HepG2 (cell line): ENCODE results near the gene ZBTB46. TPM values are rescaled to one million over a fixed set of nuclear protein-coding genes. Genes with fewer than 3 reads are reported as not detected.

Experiments
- DDIT3 ChIP-seq: sonication (generic); formaldehyde crosslinking; IDR thresholded peaks from 2 replicates; pipeline ENCODE4 v1.4.0; 2020; ENCODE audit warnings: mild to moderate bottlenecking, missing genetic modification reagents
- E2F2 ChIP-seq: sonication (generic); formaldehyde crosslinking; IDR thresholded peaks from 2 replicates; pipeline ENCODE4 v1.4.0; 2020; ENCODE audit warnings: missing genetic modification reagents, borderline replicate concordance
- GPN1 ChIP-seq: sonication (generic); formaldehyde crosslinking; IDR thresholded peaks from 2 replicates; pipeline ENCODE4 v1.5.1; 2020; ENCODE audit warnings: missing genetic modification reagents, borderline replicate concordance
- HNF4A ChIP-seq: sonication (generic); formaldehyde crosslinking; IDR thresholded peaks from 2 replicates; pipeline ENCODE4 v1.4.0; 2020; ENCODE audit warnings: missing genetic modification reagents
- KDM5A ChIP-seq: fragments of 200-600 bp; sonication (generic); IDR thresholded peaks from 2 replicates; pipeline ENCODE4 v1.7.0; 2018; ENCODE audit warnings: antibody characterized with exemption, mild to moderate bottlenecking, low read length, borderline replicate concordance
- KLF15 ChIP-seq: sonication (generic); formaldehyde crosslinking; IDR thresholded peaks from 2 replicates; pipeline ENCODE4 v1.8.1; 2023; ENCODE audit warnings: borderline replicate concordance, mild to moderate bottlenecking, inconsistent platforms, missing genetic modification reagents, mixed read lengths
- MAZ ChIP-seq, 2 experiments: sonication (generic) in 1 of 2; formaldehyde crosslinking in 1 of 2; IDR thresholded peaks; 2 replicates each; pipeline versions ENCODE4 v1.5.0 to v1.6.1; 2012 to 2020; ENCODE audit warnings: low read depth in 2 of 2, mild to moderate bottlenecking in 2 of 2, borderline replicate concordance in 1 of 2, improper control_type of control experiment in 1 of 2, low read length in 1 of 2, missing genetic modification reagents in 1 of 2, moderate library complexity in 1 of 2
- NR3C1 ChIP-seq: sonication (generic); formaldehyde crosslinking; IDR thresholded peaks from 2 replicates; pipeline ENCODE4 v1.4.0; 2020; ENCODE audit warnings: missing genetic modification reagents
- RARG ChIP-seq: sonication (generic); formaldehyde crosslinking; IDR thresholded peaks from 2 replicates; pipeline ENCODE4 v1.4.0; 2020; ENCODE audit warnings: low read depth, mild to moderate bottlenecking, missing genetic modification reagents
- REXO4 ChIP-seq: sonication (generic); formaldehyde crosslinking; IDR thresholded peaks from 2 replicates; pipeline ENCODE4 v1.8.0; 2022; ENCODE audit warnings: missing genetic modification reagents, mild to moderate bottlenecking, borderline replicate concordance
- RFX1 ChIP-seq: fragments of 450-650 bp; IDR thresholded peaks from 2 replicates; pipeline ENCODE4 v1.6.1; 2017
- RXRA ChIP-seq: sonication (generic); formaldehyde crosslinking; IDR thresholded peaks from 2 replicates; pipeline ENCODE4 v1.5.1; 2020; ENCODE audit warnings: missing genetic modification reagents
- SALL2 ChIP-seq: sonication (generic); formaldehyde crosslinking; IDR thresholded peaks from 2 replicates; pipeline ENCODE4 v1.8.1; 2023; ENCODE audit warnings: mild to moderate bottlenecking, missing genetic modification reagents, inconsistent platforms
- SAP130 ChIP-seq: IDR thresholded peaks from 2 replicates; pipeline ENCODE4 v1.6.1; 2016; ENCODE audit warnings: low read depth
- TFDP2 ChIP-seq: sonication (generic); formaldehyde crosslinking; IDR thresholded peaks from 2 replicates; pipeline ENCODE4 v1.4.0; 2020; ENCODE audit warnings: missing genetic modification reagents
- THRA ChIP-seq: sonication (generic); formaldehyde crosslinking; IDR thresholded peaks from 2 replicates; pipeline ENCODE4 v1.4.0; 2020; ENCODE audit warnings: missing genetic modification reagents, borderline replicate concordance
- ZBTB7B ChIP-seq: sonication (generic); formaldehyde crosslinking; IDR thresholded peaks from 2 replicates; pipeline ENCODE4 v1.4.0; 2020; ENCODE audit warnings: missing genetic modification reagents
- ZNF124 ChIP-seq: sonication (generic); formaldehyde crosslinking; IDR thresholded peaks from 2 replicates; pipeline ENCODE4 v1.4.0; 2020; ENCODE audit warnings: missing genetic modification reagents
- ZNF234 ChIP-seq: sonication (generic); formaldehyde crosslinking; conservative IDR thresholded peaks from 2 replicates; pipeline ENCODE4 v1.5.1; 2020; ENCODE audit warnings: mild to moderate bottlenecking, missing genetic modification reagents
- ZNF282 ChIP-seq: fragments of 450-650 bp; IDR thresholded peaks from 2 replicates; pipeline ENCODE4 v1.6.1; 2018; ENCODE audit not compliant: partially characterized antibody
- ZNF749 ChIP-seq: sonication (generic); formaldehyde crosslinking; IDR thresholded peaks from 2 replicates; pipeline ENCODE4 v1.8.0; 2022; ENCODE audit warnings: mild to moderate bottlenecking, missing genetic modification reagents, moderate library complexity, borderline replicate concordance
- ZNF850 ChIP-seq: sonication (generic); formaldehyde crosslinking; conservative IDR thresholded peaks from 2 replicates; pipeline ENCODE4 v1.9.0; 2021; ENCODE audit warnings: mild to moderate bottlenecking, missing genetic modification reagents
- ZNF891 ChIP-seq: sonication (generic); formaldehyde crosslinking; IDR thresholded peaks from 2 replicates; pipeline ENCODE4 v1.5.0; 2020; ENCODE audit warnings: mild to moderate bottlenecking, missing genetic modification reagents
- ZXDC ChIP-seq: sonication (generic); formaldehyde crosslinking; IDR thresholded peaks from 2 replicates; pipeline ENCODE4 v1.5.0; 2020; ENCODE audit warnings: mild to moderate bottlenecking, missing genetic modification reagents
- polyA plus RNA-seq, 8 experiments: library from polyadenylated mRNA; depleted of rRNA in 3 of 8; stranded (reverse) in 7 of 8; unstranded in 1 of 8; fragments of >200 nt; fragmentation: Illumina TruSeq in 4 of 8; extraction: Trizol in 4 of 8; gene quantifications; 2 replicates each; pipeline versions ENCODE4 v1.2.1 to v1.2.3, GENCODE V29; 2011 to 2016; ENCODE audit warnings: low read depth in 4 of 8, missing spikeins in 1 of 8, mixed read lengths in 1 of 8; ENCODE audit not compliant: insufficient read depth in 1 of 8
- total RNA-seq, 5 experiments: library from RNA; depleted of rRNA; stranded (reverse); fragments of >200 nt; fragmentation: Illumina TruSeq; extraction: Trizol; gene quantifications; 2 replicates each; pipeline ENCODE4 v1.2.3, GENCODE V29; 2016; ENCODE audit warnings: low read depth in 1 of 5

Gene ZBTB46
- total and polyA plus RNA-seq, 2 of the 13 experiments (the other 11 are each of a cell fraction or from before 2014, with no cell fraction given): 1.6 to 13.5 TPM

- TF ChIP-seq SAP130 (CRISPR knock-in tag) (peak; percentile 48; the same call in 1 of the 2 replicates), ZNF850 (no peak), KLF15 (CRISPR knock-in tag) (no peak), THRA (peak; percentile 84), RFX1 (no peak), E2F2 (CRISPR knock-in tag) (no peak), SALL2 (CRISPR knock-in tag) (0 out of 2 replicates have a peak, but pooled peaks have one; percentile 37), ZNF749 (CRISPR knock-in tag) (no peak), NR3C1 (CRISPR knock-in tag) (no peak), TFDP2 (CRISPR knock-in tag) (peak; percentile 22; the same call in 1 of the 2 replicates), ZXDC (CRISPR knock-in tag) (no peak), REXO4 (no peak), ZNF234 (CRISPR knock-in tag) (no peak), ZBTB7B (CRISPR knock-in tag) (peak; percentile 83; the same call in 1 of the 2 replicates), KDM5A (no peak), GPN1 (CRISPR knock-in tag) (no peak), HNF4A (0 out of 2 replicates have a peak, but pooled peaks have one; percentile 34), MAZ (IDR thresholded peaks at IDR 0.05; ENCODE audit: borderline replicate concordance, low read depth, low read length) (no peak), MAZ (CRISPR knock-in tag; IDR thresholded peaks at IDR 0.05; ENCODE audit: low read depth) (no peak), DDIT3 (CRISPR knock-in tag) (no peak), ZNF124 (CRISPR knock-in tag) (no peak), ZNF891 (CRISPR knock-in tag) (no peak), ZNF282 (no peak), RARG (CRISPR knock-in tag) (no peak), RXRA (CRISPR knock-in tag) (peak; percentile 83; the same call in 1 of the 2 replicates)
Observed at GRCh38 chr20:63846128-63846771, 15.2 kb upstream of the ZBTB46 start (continued).
